Left kidney (tissue), 2 donors: ENCODE measurements around the gene NRN1L. TPM values are rescaled to one million over a fixed set of nuclear protein-coding genes. Genes with fewer than 3 reads are reported as not detected.
A peak's percentile ranks its signal among the peaks of the same experiment; 100 is the strongest.
"Not testable (repeated sequence)": the region's sequence is repeated elsewhere in the genome, so short reads cannot be mapped to it uniquely, and the experiment has no call there.

Source experiments
- DNase-seq: peaks from one replicate; pipeline ENCODE4 v3.0.0-alpha.2; 2013
- polyA plus RNA-seq: library from polyadenylated mRNA; unstranded; fragments of 120-200 nt; gene quantifications from one replicate; pipeline ENCODE4 v1.2.1, GENCODE V29; 2013; ENCODE audit not compliant: insufficient read length

Gene NRN1L
- polyA plus RNA-seq, 1 donor: not detected

DNA sequence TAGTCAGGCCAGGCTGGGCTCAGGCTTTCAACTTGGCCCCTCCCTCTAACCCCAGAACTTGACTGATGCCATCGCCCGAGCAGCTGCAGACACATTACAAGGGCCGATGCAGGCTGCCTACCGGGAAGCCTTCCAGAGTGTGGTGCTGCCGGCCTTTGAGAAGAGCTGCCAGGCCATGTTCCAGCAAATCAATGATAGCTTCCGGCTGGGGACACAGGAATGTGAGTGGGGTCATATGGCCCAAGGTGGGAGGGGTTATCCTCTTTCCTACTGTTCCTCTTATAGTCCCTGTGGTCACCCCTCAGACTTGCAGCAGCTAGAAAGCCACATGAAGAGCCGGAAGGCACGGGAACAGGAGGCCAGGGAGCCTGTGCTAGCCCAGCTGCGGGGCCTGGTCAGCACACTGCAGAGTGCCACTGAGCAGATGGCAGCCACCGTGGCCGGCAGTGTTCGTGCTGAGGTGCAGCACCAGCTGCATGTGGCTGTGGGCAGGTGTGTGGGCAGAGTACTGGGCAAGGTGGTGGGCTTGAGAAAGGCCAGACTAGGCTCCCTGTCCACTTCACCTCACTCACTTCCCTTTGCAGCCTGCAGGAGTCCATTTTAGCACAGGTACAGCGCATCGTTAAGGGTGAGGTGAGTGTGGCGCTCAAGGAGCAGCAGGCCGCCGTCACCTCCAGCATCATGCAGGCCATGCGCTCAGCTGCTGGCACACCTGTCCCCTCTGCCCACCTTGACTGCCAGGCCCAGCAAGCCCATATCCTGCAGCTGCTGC, 2.1 kb upstream of the NRN1L start:
- no peak for DNase-seq

DNA sequence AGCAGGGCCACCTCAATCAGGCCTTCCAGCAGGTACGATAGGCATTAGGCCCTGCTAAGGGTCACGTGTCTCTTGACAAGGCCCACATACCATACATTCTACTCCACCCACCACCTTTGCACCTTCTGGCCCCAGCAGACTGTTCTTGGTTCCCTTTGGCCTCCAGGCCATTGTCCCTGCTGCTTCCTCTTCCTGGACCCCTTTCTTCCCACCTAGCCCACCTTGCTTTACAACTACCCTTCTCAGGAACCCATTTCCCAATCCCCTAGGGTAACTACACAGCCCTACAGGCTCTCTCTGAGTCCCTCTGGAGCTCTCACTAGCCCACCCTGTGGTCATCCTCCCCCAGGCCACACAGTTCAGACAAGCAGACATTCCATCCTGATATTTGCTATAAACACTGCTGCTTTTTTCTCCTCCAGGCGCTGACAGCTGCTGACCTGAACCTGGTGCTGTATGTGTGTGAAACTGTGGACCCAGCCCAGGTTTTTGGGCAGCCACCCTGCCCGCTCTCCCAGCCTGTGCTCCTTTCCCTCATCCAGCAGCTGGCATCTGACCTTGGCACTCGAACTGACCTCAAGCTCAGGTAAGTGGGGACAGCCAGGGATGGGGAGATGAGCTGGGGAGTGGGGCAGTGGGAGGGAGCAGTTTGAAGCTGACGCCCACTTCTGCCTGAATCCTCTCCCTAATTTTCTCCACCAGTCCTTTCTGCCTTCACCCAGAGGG, 1.4 kb upstream of the NRN1L start:
- no peak for DNase-seq

- DNase-seq: no peak
Measured at GRCh38 chr16:67883872-67884261, 818 bp upstream of the NRN1L start.

DNA sequence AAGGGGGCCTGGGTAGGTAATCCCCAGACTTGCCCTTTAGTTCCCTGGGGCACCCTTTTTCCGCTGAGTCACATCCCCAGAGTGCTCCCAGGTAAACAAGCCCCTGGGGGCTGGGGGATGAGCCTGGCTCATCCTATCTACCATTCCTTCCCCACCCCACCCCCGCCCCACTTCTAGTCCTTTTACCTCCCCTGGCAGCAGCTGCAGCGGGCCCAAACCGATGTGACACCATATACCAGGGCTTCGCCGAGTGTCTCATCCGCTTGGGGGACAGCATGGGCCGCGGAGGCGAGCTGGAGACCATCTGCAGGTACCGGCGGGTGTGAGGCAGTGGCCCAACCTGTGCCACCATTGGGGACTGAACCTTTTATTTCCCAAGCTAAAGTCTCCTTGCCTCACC, 860 bp downstream of the NRN1L start:
- no peak for DNase-seq

GRCh38 chr16:67885976-67886375, 1.3 kb downstream of the NRN1L start:
- no peak for DNase-seq

GRCh38 chr16:67886387-67886786, 1.7 kb downstream of the NRN1L start:
- no peak for DNase-seq

- no peak for DNase-seq
Measured at GRCh38 chr16:67888331-67888730, 3.6 kb downstream of the NRN1L start.

DNA sequence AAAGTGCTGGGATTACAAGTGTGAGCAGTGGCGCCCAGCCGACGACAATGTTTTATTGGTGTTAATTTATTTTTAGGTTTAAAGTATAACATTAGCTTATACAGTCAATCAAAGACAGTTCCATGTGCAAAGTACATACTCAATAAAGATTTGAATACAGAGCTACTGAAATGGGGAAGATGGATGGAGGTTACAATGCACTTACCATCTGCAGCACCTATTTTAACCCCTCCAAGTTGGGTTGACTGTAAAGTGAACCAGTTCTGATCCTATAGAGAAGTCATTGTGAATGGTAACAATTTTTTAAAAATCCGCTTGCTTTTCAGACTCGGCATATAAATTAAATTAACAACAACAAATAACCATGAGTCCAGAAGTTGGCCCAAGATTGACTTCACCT, 7.7 kb downstream of the NRN1L start:
- DNase-seq: no peak

GRCh38 chr16:67892899-67893742, 8.4 kb downstream of the NRN1L start, which contains the start of gene PSKH1:
TSS of gene PSKH1 (plus strand) at chr16:67893254. CDS start at chr16:67908750, 15,496 bp downstream.
- DNase-seq: peak; percentile 94

- no peak for DNase-seq
Measured at GRCh38 chr16:67893743-67894399, 9.2 kb downstream of the NRN1L start.

GRCh38 chr16:67897231-67897630, 12.5 kb downstream of the NRN1L start:
- DNase-seq: no peak

DNA sequence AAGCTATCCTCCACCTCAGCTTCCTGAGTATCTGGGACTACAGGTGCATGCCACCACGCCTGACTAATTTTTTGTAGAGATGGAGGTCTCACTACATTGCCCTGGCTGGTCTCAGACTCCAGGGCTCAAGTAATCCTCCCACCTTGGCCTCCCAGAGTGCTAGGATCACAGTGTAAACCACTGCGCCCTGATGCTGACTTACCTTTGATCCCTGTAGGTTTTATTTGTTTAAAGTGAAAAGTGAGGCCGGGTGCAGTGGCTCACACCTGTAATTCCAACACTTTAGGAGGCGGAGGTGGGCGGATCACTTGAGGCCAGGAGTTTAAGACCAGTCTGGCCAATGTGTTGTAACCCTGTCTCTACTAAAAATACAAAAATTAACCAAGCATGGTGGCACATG, 17.0 kb downstream of the NRN1L start:
- no peak for DNase-seq

- DNase-seq: no peak
Measured at GRCh38 chr16:67902831-67903230, 18.1 kb downstream of the NRN1L start.

GRCh38 chr16:67907397-67908180, 22.9 kb downstream of the NRN1L start:
- no peak for DNase-seq

DNA sequence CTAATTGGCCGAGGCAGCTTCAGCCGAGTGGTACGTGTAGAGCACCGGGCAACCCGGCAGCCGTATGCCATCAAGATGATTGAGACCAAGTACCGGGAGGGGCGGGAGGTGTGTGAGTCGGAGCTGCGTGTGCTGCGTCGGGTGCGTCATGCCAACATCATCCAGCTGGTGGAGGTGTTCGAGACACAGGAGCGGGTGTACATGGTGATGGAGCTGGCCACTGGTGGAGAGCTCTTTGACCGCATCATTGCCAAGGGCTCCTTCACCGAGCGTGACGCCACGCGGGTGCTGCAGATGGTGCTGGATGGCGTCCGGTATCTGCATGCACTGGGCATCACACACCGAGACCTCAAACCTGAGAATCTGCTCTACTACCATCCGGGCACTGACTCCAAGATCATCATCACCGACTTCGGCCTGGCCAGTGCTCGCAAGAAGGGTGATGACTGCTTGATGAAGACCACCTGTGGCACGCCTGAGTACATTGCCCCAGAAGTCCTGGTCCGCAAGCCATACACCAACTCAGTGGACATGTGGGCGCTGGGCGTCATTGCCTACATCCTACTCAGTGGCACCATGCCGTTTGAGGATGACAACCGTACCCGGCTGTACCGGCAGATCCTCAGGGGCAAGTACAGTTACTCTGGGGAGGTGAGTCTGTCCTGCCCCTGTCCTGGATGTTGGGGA, 24.5 kb downstream of the NRN1L start:
- no peak for DNase-seq

GRCh38 chr16:67910158-67910557, 25.5 kb downstream of the NRN1L start:
- no peak for DNase-seq

- DNase-seq: no peak
Measured at GRCh38 chr16:67914758-67915495, 30.2 kb downstream of the NRN1L start.

DNA sequence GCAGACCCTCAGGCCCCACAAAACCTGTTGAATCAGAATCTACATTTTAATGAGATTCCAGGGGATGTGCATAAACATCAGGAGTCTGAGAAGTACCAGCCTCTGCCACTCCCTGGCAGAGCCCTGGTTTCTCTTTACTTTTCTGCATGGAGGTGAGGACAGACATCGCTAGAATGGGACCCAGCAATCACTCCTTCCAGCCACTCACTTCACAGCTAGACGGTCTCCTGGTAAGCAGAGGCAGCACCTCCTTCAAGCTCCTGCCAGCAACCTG, 30.7 kb downstream of the NRN1L start:
- not testable (repeated sequence) for DNase-seq

DNA sequence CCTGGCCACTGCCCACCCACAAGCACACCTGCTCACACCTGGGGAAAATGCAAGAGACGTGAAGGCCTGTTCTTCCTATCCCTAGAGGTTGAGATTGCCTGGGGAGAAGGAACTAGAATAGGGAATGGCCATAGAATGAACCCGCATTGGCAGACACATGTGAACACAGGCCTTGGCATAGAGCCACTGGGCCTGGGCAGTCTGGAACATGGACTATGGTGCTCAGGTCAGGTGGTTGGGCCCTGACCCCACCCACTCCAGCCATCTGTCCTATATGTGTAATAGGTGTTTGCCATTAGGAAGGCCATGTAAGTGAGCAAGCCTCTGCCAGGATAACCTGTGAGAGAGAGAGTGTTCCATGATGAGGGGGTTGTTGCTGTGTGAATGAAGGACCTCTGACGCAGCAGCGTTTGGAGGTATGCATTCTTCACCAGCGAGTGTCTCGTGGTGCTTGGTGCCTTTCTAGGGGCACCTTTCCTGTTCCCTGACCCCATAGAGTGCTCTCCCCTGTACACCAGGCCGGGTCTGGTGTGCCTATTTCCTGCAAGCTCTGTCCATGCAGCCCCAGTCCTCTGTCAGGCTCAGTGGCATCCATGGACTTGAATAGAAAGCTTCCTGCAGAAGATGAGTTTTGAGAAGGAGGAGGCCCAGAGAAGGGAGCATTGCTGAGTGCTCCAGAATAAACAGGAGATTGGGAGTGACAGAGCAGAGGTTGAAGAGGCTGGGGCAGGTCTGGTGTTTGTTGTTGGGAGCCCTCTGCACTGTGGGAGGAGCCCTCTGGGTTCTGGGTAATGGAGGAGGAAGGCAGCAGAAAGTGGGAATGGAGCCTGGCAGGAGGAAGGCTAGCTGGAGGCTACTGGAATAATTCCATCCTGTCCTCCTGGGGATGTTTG, 31.4 kb downstream of the NRN1L start:
- no peak for DNase-seq
